Kidney epithelial cell (primary cell): ENCODE data around the gene FREM2. TPM values are rescaled to one million over a fixed set of nuclear protein-coding genes. Genes with fewer than 3 reads are reported as not detected.

Experiments used
- DNase-seq: peaks from one replicate; pipeline ENCODE4 v3.0.0-alpha.2; 2010; ENCODE audit warnings: low read depth
- H3K27me3 ChIP-seq: 2 replicates; pipeline ENCODE4 v1.6.0; 2011; ENCODE audit warnings: low read length; ENCODE audit not compliant: control insufficient read depth, insufficient read depth
- H3K36me3 ChIP-seq: 2 replicates; pipeline ENCODE4 v1.5.1; 2011; ENCODE audit warnings: low read length; ENCODE audit not compliant: control insufficient read depth, insufficient read depth
- H3K4me3 ChIP-seq: 2 replicates; pipeline ENCODE4 v1.5.1; 2011; ENCODE audit warnings: low read depth, mild to moderate bottlenecking, control low read depth, low read length
- CTCF ChIP-seq: IDR thresholded peaks from 2 replicates; pipeline ENCODE4 v1.5.1; 2011; ENCODE audit warnings: mild to moderate bottlenecking, moderate library complexity, low read length, control low read depth, inconsistent platforms; ENCODE audit not compliant: insufficient read depth, poor library complexity, severe bottlenecking
- total RNA-seq: library from RNA; depleted of rRNA; stranded (reverse); fragments of >200 nt; gene quantifications from 2 replicates; pipeline ENCODE4 v1.2.3, GENCODE V29; 2015

FREM2 gene
- total RNA-seq, 1 donor from 2014 or later: 1.0 TPM

DNA sequence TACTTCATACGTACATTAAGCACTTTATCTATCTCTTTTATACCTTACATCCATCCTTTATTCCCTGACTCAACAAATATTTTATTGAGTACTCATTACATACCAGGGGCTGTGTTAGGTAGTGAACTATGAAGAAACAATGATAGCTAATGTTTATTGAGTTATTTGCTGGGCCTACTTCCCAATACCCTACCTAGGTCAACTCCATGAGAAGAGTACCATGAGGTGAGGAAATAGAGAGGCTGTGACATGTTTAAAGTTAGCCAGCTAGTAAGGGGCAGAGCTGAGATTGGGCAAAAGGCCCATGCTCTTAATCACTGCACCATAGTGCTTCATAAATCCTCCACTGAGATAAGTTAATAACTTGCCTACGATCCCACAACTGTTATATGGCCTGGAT, 79.9 kb downstream of the FREM2 start:
- Histone ChIP-seq H3K27me3 (no peaks in the 10 kb centered on the region), H3K36me3 (no peaks in the 10 kb centered on the region), H3K4me3 (no peak overlapping the region)
- TF ChIP-seq CTCF: no peak
- DNase-seq: no peak

GRCh38 chr13:38767506-38768265, 80.8 kb downstream of the FREM2 start:
- TF ChIP-seq CTCF: no peak
- Histone ChIP-seq H3K27me3 (no peaks in the 10 kb centered on the region), H3K36me3 (no peaks in the 10 kb centered on the region), H3K4me3 (no peak overlapping the region)
- DNase-seq: no peak

GRCh38 chr13:38769526-38769925, 82.6 kb downstream of the FREM2 start:
- no peak for TF ChIP-seq CTCF
- DNase-seq: no peak

GRCh38 chr13:38775085-38775484, 88.2 kb downstream of the FREM2 start:
- Histone ChIP-seq H3K36me3 (no peaks in the 10 kb centered on the region), H3K4me3 (no peak overlapping the region), H3K27me3 (no peaks in the 10 kb centered on the region)
- no peak for DNase-seq
- TF ChIP-seq CTCF: no peak

More at GRCh38 chr13:38769526-38769925, 82.6 kb downstream of the FREM2 start:
- H3K4me3 ChIP-seq: no peak overlapping the region
- no peaks in the 10 kb centered on the region for H3K27me3 ChIP-seq
- H3K36me3 ChIP-seq: no peaks in the 10 kb centered on the region

DNA sequence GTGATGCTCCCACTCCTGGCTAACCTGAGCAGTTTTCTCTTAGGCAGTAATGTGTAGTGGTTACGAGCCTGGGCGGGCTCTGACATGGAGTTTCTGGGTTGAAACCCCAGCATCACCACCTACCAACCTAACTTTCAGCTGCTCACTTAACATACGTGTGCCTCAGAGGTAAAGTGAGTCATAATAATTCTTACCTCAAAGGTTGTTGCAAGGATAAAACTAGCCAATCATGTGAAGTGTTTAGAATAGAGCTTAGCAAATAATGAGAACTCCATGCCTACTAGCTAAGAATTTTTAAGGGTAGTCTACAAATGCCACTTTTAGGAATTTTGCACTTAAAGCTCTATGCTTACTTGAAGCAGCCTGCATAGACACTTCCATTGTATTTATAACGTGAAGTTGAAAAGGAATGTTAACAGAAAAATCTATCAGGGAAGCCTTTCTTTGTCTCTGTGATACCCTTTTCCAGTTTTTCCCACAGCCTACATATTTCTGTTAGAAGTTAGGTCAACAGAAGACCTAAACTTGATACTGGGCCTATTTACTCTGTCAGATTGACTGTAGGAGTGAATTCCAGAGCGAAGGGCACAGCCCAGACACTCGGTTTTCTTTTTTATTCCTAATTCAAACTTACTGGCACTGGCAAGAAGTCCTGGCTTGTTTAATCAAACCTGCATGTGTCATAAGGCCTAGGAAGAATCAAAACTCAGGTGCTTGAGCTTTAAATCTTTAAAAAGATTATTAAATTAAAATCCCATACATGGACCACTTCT, 90.7 kb downstream of the FREM2 start:
- H3K36me3 ChIP-seq: no peaks in the 10 kb centered on the region
- no peak overlapping the region for H3K4me3 ChIP-seq
- TF ChIP-seq CTCF: no peak
- DNase-seq: no peak
- H3K27me3 ChIP-seq: no peaks in the 10 kb centered on the region
